PC-3 (cell line): ENCODE data around the gene GBX1. TPM values are rescaled to one million over a fixed set of nuclear protein-coding genes. Genes with fewer than 3 reads are reported as not detected.

ENCODE experiments used
- ATAC-seq: fragments of 200-7000 bp; cut with Tn5 transposase; 2 replicates; pipeline ENCODE4 v1.9.1; 2020; ENCODE audit warnings: mild to moderate bottlenecking, moderate library complexity
- Bru-seq: library from RNA; stranded (reverse); fragments of 400-500 nt; gene quantifications from one replicate; lab custom pipeline; 2021; lab: Mats Ljungman, UMichigan
- BruChase-seq, 2 experiments: library from RNA; stranded (reverse); fragments of 400-500 nt; gene quantifications; one replicate each; lab custom pipeline; 2021; lab: Mats Ljungman, UMichigan
- BruUV-seq: library from RNA; stranded (reverse); fragments of 400-500 nt; replicated peaks from 2 replicates; lab custom pipeline; 2021; lab: Mats Ljungman, UMichigan
- CTCF ChIA-PET: fragments of 300-600 bp; sonication (Branson Sonifier 250); formaldehyde crosslinking; loops from one replicate; lab custom pipeline; 2022; ENCODE audit warnings: antibody characterized with exemption; lab: Charles Lee
- POLR2A ChIA-PET: fragments of 300-600 bp; sonication (Branson Sonifier 250); formaldehyde crosslinking; loops from one replicate; lab custom pipeline; 2022; ENCODE audit warnings: antibody characterized with exemption; ENCODE audit not compliant: unreplicated experiment; lab: Charles Lee
- DNase-seq: peaks from one replicate; pipeline ENCODE4 v3.0.0-alpha.2; 2015
- H2AFZ ChIP-seq: fragments of 300-600 bp; sonication (generic); 2 replicates; pipeline ENCODE4 v1.6.0; 2016; ENCODE audit warnings: antibody characterized with exemption, low read length
- H3F3A ChIP-seq: fragments of 300-600 bp; sonication (generic); one replicate; pipeline ENCODE4 v1.6.0; 2017; ENCODE audit warnings: antibody characterized with exemption, low read length, control low read depth, mild to moderate bottlenecking; ENCODE audit not compliant: unreplicated experiment
- H3K27ac ChIP-seq: fragments of 300-600 bp; sonication (generic); 2 replicates; pipeline ENCODE4 v1.5.1; 2016; ENCODE audit warnings: mild to moderate bottlenecking, low read length
- H3K27me3 ChIP-seq: fragments of 300-600 bp; sonication (generic); 2 replicates; pipeline ENCODE4 v1.6.1; 2016; ENCODE audit warnings: low read length, mixed read lengths
- H3K36me3 ChIP-seq: fragments of 300-600 bp; sonication (generic); 2 replicates; pipeline ENCODE4 v1.6.1; 2016; ENCODE audit warnings: low read depth, mixed run types, low read length, mixed read lengths
- H3K4me1 ChIP-seq: fragments of 300-600 bp; sonication (generic); 2 replicates; pipeline ENCODE4 v1.5.1; 2016; ENCODE audit warnings: low read length; ENCODE audit not compliant: insufficient read depth
- H3K4me2 ChIP-seq: fragments of 300-600 bp; sonication (generic); 2 replicates; pipeline ENCODE4 v1.6.0; 2016; ENCODE audit warnings: low read length
- H3K4me3 ChIP-seq: fragments of 300-600 bp; sonication (generic); 2 replicates; pipeline ENCODE4 v1.5.1; 2016; ENCODE audit warnings: mild to moderate bottlenecking, low read length, mixed read lengths
- H3K79me2 ChIP-seq: fragments of 300-600 bp; sonication (generic); 2 replicates; pipeline ENCODE4 v1.6.1; 2017; ENCODE audit warnings: low read length, mixed read lengths
- H3K9ac ChIP-seq: fragments of 300-600 bp; sonication (generic); 2 replicates; pipeline ENCODE4 v1.6.0; 2016; ENCODE audit warnings: mild to moderate bottlenecking, low read length
- H3K9me2 ChIP-seq: fragments of 300-600 bp; sonication (generic); replicated peaks from 2 replicates; pipeline ENCODE4 v1.6.1; 2016; ENCODE audit warnings: mixed run types, low read length, mixed read lengths
- H3K9me3 ChIP-seq: fragments of 300-600 bp; sonication (generic); 2 replicates; pipeline ENCODE4 v1.6.1; 2016; ENCODE audit warnings: low read length, mixed read lengths
- H4K20me1 ChIP-seq: fragments of 300-600 bp; sonication (generic); 2 replicates; pipeline ENCODE4 v1.6.1; 2016; ENCODE audit warnings: low read length, mixed read lengths
- EZH2 ChIP-seq: fragments of 300-600 bp; sonication (generic); IDR thresholded peaks from one replicate; pipeline ENCODE4 v1.6.1; 2017; ENCODE audit warnings: antibody characterized with exemption, mild to moderate bottlenecking, low read length; ENCODE audit not compliant: unreplicated experiment
- EZH2phosphoT487 ChIP-seq: fragments of 300-600 bp; sonication (generic); IDR thresholded peaks from 2 replicates; pipeline ENCODE4 v1.6.1; 2018; ENCODE audit warnings: mild to moderate bottlenecking, antibody characterized with exemption, low read length, borderline replicate concordance
- intact Hi-C: fragments of 100-400 bp; cut with micrococcal nuclease; formaldehyde crosslinking; loops from 2 replicates; pipeline ENCODE4 v1.9.0; 2023
- long read RNA-seq: library from polyadenylated mRNA; unstranded; transcript quantifications from one replicate; pipeline ENCODE4 v2.0.0, GENCODE V29; 2021; ENCODE audit not compliant: unreplicated experiment
- total RNA-seq: library from RNA; depleted of rRNA; stranded (reverse); fragments of >200 nt; gene quantifications from 2 replicates; pipeline ENCODE4 v1.2.3, GENCODE V29; 2014; rRNA removed
- TF ChIP-seq, protein P1 (sequence below): fragments of 300-600 bp; sonication (generic); conservative IDR thresholded peaks from 2 replicates; pipeline ENCODE4 v1.5.1; 2017; ENCODE audit warnings: antibody characterized with exemption, low read depth, mild to moderate bottlenecking, low read length

The GBX1 gene
- total RNA-seq (not detected in 2 replicates), Bru-seq, nascent RNA (percentile 19 among the genes with signal in this experiment), BruChase-seq, experiment 1, labeled RNA remaining after a 6-hour chase (percentile 22 among the genes with signal in this experiment), BruChase-seq, experiment 2, labeled RNA remaining after a 2-hour chase (percentile 11 among the genes with signal in this experiment)
- long read RNA-seq, result 0 reads

- Histone ChIP-seq H3K36me3 (no peaks in the 10 kb centered on the region), H3K27ac (no peak within 1 kb of the TSS), H3K4me1 (peaks cover 6% of the 10 kb centered on the region; the same call in 1 of the 2 replicates), H3K4me3 (peak within 1 kb of the TSS; percentile 64), H3K9me3 (no peaks in the 10 kb centered on the region), H3K79me2 (no peaks in the 10 kb centered on the region), H4K20me1 (no peaks in the 10 kb centered on the region), H3K27me3 (peaks cover 60% of the 10 kb centered on the region), H3F3A (no peaks in the 10 kb centered on the region), H2AFZ (peak within 1 kb of the TSS; percentile 74), H3K9ac (no peak within 1 kb of the TSS), H3K9me2 (no peaks in the 10 kb centered on the region), H3K4me2 (peak within 1 kb of the TSS; percentile 92)
- POLR2A ChIA-PET, result no interaction called here
- intact Hi-C loops, result no loop called here
- ATAC-seq, result peak; percentile 61
- TF ChIP-seq EZH2 (peak; percentile 85), EZH2phosphoT487 (no peak; the same call in 1 of the 2 replicates)
- TF ChIP-seq, protein P1, sequence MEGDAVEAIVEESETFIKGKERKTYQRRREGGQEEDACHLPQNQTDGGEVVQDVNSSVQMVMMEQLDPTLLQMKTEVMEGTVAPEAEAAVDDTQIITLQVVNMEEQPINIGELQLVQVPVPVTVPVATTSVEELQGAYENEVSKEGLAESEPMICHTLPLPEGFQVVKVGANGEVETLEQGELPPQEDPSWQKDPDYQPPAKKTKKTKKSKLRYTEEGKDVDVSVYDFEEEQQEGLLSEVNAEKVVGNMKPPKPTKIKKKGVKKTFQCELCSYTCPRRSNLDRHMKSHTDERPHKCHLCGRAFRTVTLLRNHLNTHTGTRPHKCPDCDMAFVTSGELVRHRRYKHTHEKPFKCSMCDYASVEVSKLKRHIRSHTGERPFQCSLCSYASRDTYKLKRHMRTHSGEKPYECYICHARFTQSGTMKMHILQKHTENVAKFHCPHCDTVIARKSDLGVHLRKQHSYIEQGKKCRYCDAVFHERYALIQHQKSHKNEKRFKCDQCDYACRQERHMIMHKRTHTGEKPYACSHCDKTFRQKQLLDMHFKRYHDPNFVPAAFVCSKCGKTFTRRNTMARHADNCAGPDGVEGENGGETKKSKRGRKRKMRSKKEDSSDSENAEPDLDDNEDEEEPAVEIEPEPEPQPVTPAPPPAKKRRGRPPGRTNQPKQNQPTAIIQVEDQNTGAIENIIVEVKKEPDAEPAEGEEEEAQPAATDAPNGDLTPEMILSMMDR, result no peak
- no TSS peak for BruUV-seq
- DNase-seq, result no peak
- CTCF ChIA-PET, result no interaction called here
Measured at GRCh38 chr7:151167197-151167961, at the start of gene GBX1. Gene GBX1, minus strand, starts transcription at chr7:151167694. Its CDS starts 146 bp downstream, at chr7:151167548.

DNA sequence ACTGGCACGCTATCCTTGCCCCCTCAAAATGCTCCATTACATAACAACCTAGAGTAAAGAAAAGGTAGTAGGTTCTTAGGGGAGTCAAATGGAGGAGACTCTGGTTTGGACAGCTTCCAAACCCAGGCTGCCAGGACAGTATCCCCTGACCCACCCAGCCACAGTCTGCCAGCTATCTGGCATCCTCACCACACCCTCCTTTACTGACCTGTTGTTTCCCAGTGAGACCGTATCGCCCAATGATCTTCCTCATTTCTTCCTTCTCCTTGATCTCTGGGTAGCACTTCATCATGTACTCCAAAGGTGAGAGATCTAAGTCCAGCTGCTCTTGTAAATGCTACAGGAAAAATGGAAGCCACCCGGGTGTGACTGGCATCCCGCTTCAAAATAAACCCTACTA is 47.9 kb upstream of the GBX1 start:
- ChIA-PET CTCF (no interaction called here), POLR2A (no interaction called here)
- no peak overlapping the region for H2AFZ ChIP-seq
- H3K4me2 ChIP-seq, result no peak overlapping the region
- BruUV-seq, result no TSS peak
- peaks cover 50% of the 10 kb centered on the region for H3K36me3 ChIP-seq
- TF ChIP-seq EZH2 (no peak), EZH2phosphoT487 (no peak)
- TF ChIP-seq, protein P1, result no peak
- intact Hi-C loops, result no loop called here
- no peaks in the 10 kb centered on the region for H3K79me2 ChIP-seq
- H4K20me1 ChIP-seq, result no peaks in the 10 kb centered on the region
- H3K4me1 ChIP-seq, result no peaks in the 10 kb centered on the region
- no peak for ATAC-seq
- no peaks in the 10 kb centered on the region for H3K27me3 ChIP-seq
- H3K9me3 ChIP-seq, result no peaks in the 10 kb centered on the region
- H3K27ac ChIP-seq, result no peak overlapping the region
- H3K9ac ChIP-seq, result no peak overlapping the region
- DNase-seq, result no peak
- no peaks in the 10 kb centered on the region for H3F3A ChIP-seq
- H3K4me3 ChIP-seq, result no peak overlapping the region
- H3K9me2 ChIP-seq, result no peaks in the 10 kb centered on the region

- CTCF ChIA-PET, result no interaction called here
- intact Hi-C loops, result no loop called here
- DNase-seq (no peak), ATAC-seq (no peak)
- Histone ChIP-seq H3K27ac (no peak overlapping the region), H3K9me3 (no peaks in the 10 kb centered on the region), H3K4me2 (no peak overlapping the region), H3K4me1 (no peaks in the 10 kb centered on the region), H3K9me2 (no peaks in the 10 kb centered on the region), H2AFZ (no peak overlapping the region), H3F3A (no peaks in the 10 kb centered on the region), H3K36me3 (peaks cover 44% of the 10 kb centered on the region), H4K20me1 (no peaks in the 10 kb centered on the region), H3K9ac (no peak overlapping the region), H3K4me3 (no peak overlapping the region), H3K79me2 (no peaks in the 10 kb centered on the region), H3K27me3 (no peaks in the 10 kb centered on the region)
- TF ChIP-seq, protein P1, result no peak
- no peak for TF ChIP-seq EZH2
- TF ChIP-seq EZH2phosphoT487, result no peak
- POLR2A ChIA-PET, result no interaction called here
- BruUV-seq, result no TSS peak
Measured at GRCh38 chr7:151213826-151214225, 46.3 kb upstream of the GBX1 start.
